Chondrocyte (in vitro differentiated cells): ENCODE data around the gene EPN2. TPM values are rescaled to one million over a fixed set of nuclear protein-coding genes. Genes with fewer than 3 reads are reported as not detected.

Source experiments
- DNase-seq: peaks from one replicate; pipeline ENCODE4 v3.0.0; 2021; ENCODE audit warnings: mixed read lengths, low spot score
- H3K27ac Mint-ChIP-seq: one replicate; pipeline ENCODE4 v1.8.0; 2021; ENCODE audit warnings: mild to moderate bottlenecking, moderate library complexity, mixed read lengths; ENCODE audit not compliant: unreplicated experiment
- H3K27me3 Mint-ChIP-seq: 2 replicates; pipeline ENCODE4 v1.8.0; 2021; ENCODE audit warnings: low read depth, mixed read lengths
- H3K36me3 Mint-ChIP-seq: 2 replicates; pipeline ENCODE4 v1.8.0; 2021; ENCODE audit warnings: low read depth, mixed read lengths
- H3K4me1 Mint-ChIP-seq: 2 replicates; pipeline ENCODE4 v1.8.0; 2021; ENCODE audit warnings: low read depth, mild to moderate bottlenecking, mixed read lengths
- H3K4me3 Mint-ChIP-seq: one replicate; pipeline ENCODE4 v1.8.0; 2021; ENCODE audit warnings: mild to moderate bottlenecking, moderate library complexity, mixed read lengths; ENCODE audit not compliant: unreplicated experiment
- H3K9me3 Mint-ChIP-seq: 2 replicates; pipeline ENCODE4 v1.8.0; 2021; ENCODE audit warnings: low read depth, mixed read lengths
- total RNA-seq: library from RNA; stranded (reverse); gene quantifications from 3 replicates; pipeline ENCODE4 v1.2.1, GENCODE V29; 2021
- TF ChIP-seq, protein P1 (sequence below): fragments of 200-600 bp; sonication (generic); IDR thresholded peaks from 2 replicates; pipeline ENCODE4 v1.5.0; 2021; ENCODE audit warnings: antibody characterized with exemption, mild to moderate bottlenecking, moderate library complexity

Gene EPN2
- total RNA-seq, 1 donor from 2014 or later, result 37.8 TPM

DNA sequence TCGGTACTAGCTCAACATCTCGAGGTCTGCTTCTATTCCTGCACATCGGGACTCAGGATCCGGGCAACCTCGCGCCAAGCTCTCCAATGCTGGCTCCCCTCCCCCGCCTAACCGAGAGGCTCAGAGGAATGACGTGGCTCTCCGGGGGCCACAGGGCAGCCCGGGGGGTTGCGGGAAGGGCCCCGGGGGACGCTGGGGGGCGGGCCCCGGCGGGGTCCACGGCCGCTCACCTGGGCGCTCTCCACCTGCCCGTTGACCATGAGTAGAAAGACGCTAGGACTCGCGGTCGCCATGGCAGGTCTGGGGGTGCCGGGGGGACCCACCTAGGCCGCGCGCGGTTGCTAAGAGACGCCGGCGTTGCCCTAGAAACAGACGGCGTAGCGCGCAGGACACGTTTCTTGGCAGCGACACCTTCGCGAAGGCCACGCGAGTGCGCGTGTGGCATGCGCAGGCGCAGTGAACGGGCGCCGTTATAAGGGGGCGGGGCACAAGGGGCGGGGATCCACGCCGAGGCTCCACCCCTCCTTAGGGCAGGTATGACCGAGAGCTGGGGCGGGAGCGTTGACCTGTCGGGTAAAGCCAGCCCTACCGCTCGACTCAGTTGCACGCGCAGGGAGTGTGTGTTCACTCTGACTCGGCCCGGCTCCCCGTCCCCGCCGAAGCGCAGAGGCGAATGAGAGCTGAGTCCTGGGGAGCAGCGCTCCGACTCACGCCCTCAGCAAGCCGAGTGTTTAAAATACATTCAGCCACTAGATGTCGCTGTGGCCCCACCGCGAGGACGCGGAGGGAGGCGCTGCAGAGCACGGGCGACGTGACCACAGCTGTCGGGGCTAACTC lies 125.3 kb downstream of the EPN2 start, which contains the start of gene B9D1:
Gene B9D1, minus strand, starts transcription at position 447 of the 837 bp plus-strand sequence. Its CDS starts 154 bp downstream, at position 293.
- Mint-ChIP-seq H3K9me3 (no peaks in the 10 kb centered on the region), H3K27ac (peak within 1 kb of the TSS; percentile 82), H3K36me3 (peaks cover 5% of the 10 kb centered on the region), H3K27me3 (no peaks in the 10 kb centered on the region), H3K4me3 (peak within 1 kb of the TSS; percentile 86), H3K4me1 (peaks cover 41% of the 10 kb centered on the region)
- TF ChIP-seq, protein P1, sequence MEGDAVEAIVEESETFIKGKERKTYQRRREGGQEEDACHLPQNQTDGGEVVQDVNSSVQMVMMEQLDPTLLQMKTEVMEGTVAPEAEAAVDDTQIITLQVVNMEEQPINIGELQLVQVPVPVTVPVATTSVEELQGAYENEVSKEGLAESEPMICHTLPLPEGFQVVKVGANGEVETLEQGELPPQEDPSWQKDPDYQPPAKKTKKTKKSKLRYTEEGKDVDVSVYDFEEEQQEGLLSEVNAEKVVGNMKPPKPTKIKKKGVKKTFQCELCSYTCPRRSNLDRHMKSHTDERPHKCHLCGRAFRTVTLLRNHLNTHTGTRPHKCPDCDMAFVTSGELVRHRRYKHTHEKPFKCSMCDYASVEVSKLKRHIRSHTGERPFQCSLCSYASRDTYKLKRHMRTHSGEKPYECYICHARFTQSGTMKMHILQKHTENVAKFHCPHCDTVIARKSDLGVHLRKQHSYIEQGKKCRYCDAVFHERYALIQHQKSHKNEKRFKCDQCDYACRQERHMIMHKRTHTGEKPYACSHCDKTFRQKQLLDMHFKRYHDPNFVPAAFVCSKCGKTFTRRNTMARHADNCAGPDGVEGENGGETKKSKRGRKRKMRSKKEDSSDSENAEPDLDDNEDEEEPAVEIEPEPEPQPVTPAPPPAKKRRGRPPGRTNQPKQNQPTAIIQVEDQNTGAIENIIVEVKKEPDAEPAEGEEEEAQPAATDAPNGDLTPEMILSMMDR, result peak; percentile 100
- peak; percentile 94 for DNase-seq

DNA sequence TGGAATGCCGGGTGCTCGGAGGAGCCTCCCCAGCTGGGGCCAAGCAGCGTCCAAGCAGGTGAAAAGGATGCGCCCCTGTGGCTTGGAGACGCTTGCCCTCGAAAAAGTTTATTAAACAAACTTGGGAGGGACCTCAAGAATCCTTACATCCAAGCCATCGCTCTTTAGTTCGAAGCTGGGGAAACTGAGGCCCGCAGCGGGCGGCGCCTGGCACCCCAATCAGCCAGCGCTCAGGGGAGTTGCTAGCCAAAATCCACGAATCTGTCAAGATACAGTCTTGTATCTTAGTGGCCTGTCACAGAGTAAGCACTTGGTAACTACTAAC lies 125.9 kb downstream of the EPN2 start:
- H3K27ac Mint-ChIP-seq, result peak overlapping the region; percentile 82
- DNase-seq, result no peak
- TF ChIP-seq, protein P1, result peak; percentile 50
- H3K27me3 Mint-ChIP-seq, result no peaks in the 10 kb centered on the region
- H3K4me1 Mint-ChIP-seq, result peaks cover 46% of the 10 kb centered on the region
- H3K9me3 Mint-ChIP-seq, result no peaks in the 10 kb centered on the region
- H3K4me3 Mint-ChIP-seq, result peak overlapping the region; percentile 86
- peaks cover 4% of the 10 kb centered on the region for H3K36me3 Mint-ChIP-seq

DNA sequence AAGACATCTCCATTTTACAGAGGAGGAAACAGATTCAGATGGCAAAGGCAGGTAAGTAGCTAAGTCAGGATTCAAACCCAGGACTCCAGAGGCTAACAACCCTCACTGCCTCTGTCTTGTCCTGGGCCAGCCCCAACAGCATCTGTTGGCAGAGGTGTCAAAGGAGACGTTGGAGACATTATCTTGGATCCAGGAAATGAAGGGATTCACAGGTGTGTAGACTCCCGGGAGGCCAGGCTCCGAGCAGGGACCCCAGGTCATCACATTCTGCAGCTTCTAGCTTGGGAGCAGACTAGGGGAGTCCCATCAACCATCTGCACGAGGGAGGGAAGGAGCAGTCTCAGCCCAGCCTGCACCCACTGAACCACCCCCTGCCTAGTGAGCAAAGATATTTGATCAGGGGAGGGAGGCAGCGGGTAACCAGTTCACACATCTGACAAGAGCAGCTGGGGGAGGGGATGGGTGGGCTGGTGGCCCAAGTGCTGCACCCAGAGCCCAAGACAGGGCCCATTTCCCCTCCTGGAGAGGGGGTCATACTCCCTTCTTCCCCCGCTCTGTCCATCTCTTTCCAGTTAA lies 126.4 kb downstream of the EPN2 start:
- Mint-ChIP-seq H3K27me3 (no peaks in the 10 kb centered on the region), H3K4me1 (peaks cover 51% of the 10 kb centered on the region), H3K4me3 (no peak overlapping the region), H3K27ac (peak overlapping the region; percentile 51), H3K36me3 (peaks cover under 1% of the 10 kb centered on the region), H3K9me3 (no peaks in the 10 kb centered on the region)
- TF ChIP-seq, protein P1, result no peak
- peak; percentile 33 for DNase-seq

DNA sequence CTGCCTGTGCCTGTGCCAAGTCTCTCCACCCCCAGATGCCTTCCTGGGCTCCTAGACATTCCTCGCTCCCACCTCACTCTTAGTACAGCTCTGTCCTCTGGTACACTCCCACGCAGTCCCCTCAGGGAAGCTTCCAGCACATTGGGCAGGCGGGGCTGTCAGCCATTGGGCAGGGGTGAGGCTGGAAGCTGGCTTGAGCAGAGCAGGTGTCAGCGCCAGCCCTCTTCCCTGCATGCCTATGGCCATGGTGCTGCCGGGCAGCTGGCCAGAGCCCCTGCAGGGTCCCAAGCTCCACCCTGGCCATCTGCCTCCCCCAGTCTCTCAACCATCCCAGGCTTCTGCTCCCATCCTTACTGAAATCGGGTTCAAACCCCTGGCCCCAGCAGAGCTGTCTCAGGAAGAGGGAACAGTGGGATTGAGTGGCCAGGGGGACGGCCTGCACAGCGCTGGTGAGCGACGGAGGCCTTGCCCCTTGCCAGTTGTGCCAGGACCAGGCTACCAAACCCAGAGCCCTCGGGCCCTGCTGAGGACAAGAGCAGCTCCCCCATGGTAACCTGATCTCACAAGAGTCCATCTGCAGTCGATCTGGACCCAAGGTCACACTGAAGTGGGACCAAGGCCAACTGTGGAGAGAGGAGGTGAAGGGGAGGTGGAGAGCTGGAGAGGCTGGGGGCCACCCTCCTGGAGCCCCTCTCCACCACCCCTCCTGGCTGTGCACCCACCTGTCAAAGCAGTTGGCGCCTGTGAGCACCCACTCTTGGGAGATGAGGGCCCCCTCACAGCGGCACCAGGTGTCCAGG lies 127.7 kb downstream of the EPN2 start:
- H3K27me3 Mint-ChIP-seq, result no peaks in the 10 kb centered on the region
- H3K27ac Mint-ChIP-seq, result peak overlapping the region; percentile 36
- H3K4me1 Mint-ChIP-seq, result peaks cover 63% of the 10 kb centered on the region
- no peaks in the 10 kb centered on the region for H3K36me3 Mint-ChIP-seq
- H3K4me3 Mint-ChIP-seq, result no peak overlapping the region
- DNase-seq, result peak; percentile 85
- TF ChIP-seq, protein P1, result no peak
- no peaks in the 10 kb centered on the region for H3K9me3 Mint-ChIP-seq

DNA sequence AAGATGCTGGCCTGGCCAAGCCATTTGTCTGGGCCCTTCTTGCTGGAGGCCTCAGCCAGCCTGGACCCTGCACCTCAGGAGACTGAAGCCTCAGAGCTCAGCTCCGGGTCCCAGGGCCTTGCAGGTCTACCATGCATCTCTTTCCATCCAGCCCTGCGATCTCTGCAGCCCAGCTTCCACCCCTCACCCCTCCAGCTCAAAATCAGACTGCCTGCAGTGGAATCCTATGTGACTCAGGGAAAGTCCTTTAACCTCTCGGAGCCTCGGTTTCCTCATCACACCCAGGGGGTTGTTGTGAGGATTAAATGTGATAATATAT lies 128.3 kb downstream of the EPN2 start:
- no peak for DNase-seq
- H3K4me3 Mint-ChIP-seq, result no peak overlapping the region
- no peak overlapping the region for H3K27ac Mint-ChIP-seq
- no peaks in the 10 kb centered on the region for H3K36me3 Mint-ChIP-seq
- no peaks in the 10 kb centered on the region for H3K27me3 Mint-ChIP-seq
- TF ChIP-seq, protein P1, result no peak
- H3K4me1 Mint-ChIP-seq, result peaks cover 69% of the 10 kb centered on the region
- no peaks in the 10 kb centered on the region for H3K9me3 Mint-ChIP-seq
